Osteocyte (in vitro differentiated cells): ENCODE data around the gene SYT9. TPM values are rescaled to one million over a fixed set of nuclear protein-coding genes. Genes with fewer than 3 reads are reported as not detected.

Experiments
- DNase-seq: peaks from one replicate; pipeline ENCODE4 v3.0.0; 2021; ENCODE audit warnings: mixed read lengths; ENCODE audit not compliant: unreplicated experiment; ENCODE audit errors: extremely low spot score
- H3K27ac Mint-ChIP-seq: one replicate; pipeline ENCODE4 v1.8.0; 2021; ENCODE audit warnings: mild to moderate bottlenecking, mixed read lengths; ENCODE audit not compliant: unreplicated experiment
- H3K27me3 Mint-ChIP-seq: one replicate; pipeline ENCODE4 v1.8.0; 2021; ENCODE audit warnings: mixed read lengths; ENCODE audit not compliant: unreplicated experiment
- H3K36me3 Mint-ChIP-seq: one replicate; pipeline ENCODE4 v1.8.0; 2021; ENCODE audit warnings: mixed read lengths; ENCODE audit not compliant: unreplicated experiment
- H3K4me1 Mint-ChIP-seq: one replicate; pipeline ENCODE4 v1.8.0; 2021; ENCODE audit warnings: mixed read lengths; ENCODE audit not compliant: unreplicated experiment
- H3K4me3 Mint-ChIP-seq: one replicate; pipeline ENCODE4 v1.8.0; 2021; ENCODE audit warnings: mild to moderate bottlenecking, moderate library complexity, mixed read lengths; ENCODE audit not compliant: unreplicated experiment
- H3K9me3 Mint-ChIP-seq: one replicate; pipeline ENCODE4 v1.8.0; 2021; ENCODE audit warnings: mixed read lengths; ENCODE audit not compliant: unreplicated experiment
- CTCF ChIP-seq: fragments of 200-600 bp; sonication (generic); IDR thresholded peaks from 2 replicates; pipeline ENCODE4 v1.5.0; 2021; ENCODE audit warnings: antibody characterized with exemption, mild to moderate bottlenecking, moderate library complexity
- total RNA-seq: library from RNA; stranded (reverse); gene quantifications from 2 replicates; pipeline ENCODE4 v1.2.1, GENCODE V29; 2021

SYT9 gene
- total RNA-seq, 1 donor from 2014 or later, result 0.40 TPM

DNA sequence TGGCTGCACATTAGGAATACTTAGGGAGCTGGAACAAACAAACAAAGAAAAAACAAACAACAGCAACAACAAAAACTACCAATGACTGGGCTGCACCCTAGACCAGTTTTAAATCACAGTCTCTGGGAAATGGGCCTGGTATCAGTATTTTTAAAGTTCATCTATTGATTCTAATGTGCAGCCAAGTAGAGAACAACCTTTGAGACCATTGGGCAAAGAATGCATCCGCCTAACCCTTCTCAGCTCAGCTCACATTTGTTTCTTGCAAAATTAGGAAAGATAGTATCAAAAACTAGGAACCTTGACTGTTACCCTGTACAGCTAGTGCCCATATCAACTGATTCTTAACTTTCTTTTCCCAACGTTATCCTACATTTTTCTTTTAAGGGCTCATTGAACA, 5.2 kb downstream of the SYT9 start:
- peaks cover 46% of the 10 kb centered on the region for H3K27me3 Mint-ChIP-seq
- H3K27ac Mint-ChIP-seq, result no peak overlapping the region
- no peak for TF ChIP-seq CTCF
- no peaks in the 10 kb centered on the region for H3K9me3 Mint-ChIP-seq
- no peak overlapping the region for H3K4me3 Mint-ChIP-seq
- no peak for DNase-seq
- no peaks in the 10 kb centered on the region for H3K36me3 Mint-ChIP-seq
- H3K4me1 Mint-ChIP-seq, result peaks cover 2% of the 10 kb centered on the region

GRCh38 chr11:7257724-7258123, 6.0 kb downstream of the SYT9 start:
- H3K4me3 Mint-ChIP-seq, result no peak overlapping the region
- TF ChIP-seq CTCF, result no peak
- H3K27me3 Mint-ChIP-seq, result peaks cover 44% of the 10 kb centered on the region
- no peaks in the 10 kb centered on the region for H3K9me3 Mint-ChIP-seq
- H3K36me3 Mint-ChIP-seq, result no peaks in the 10 kb centered on the region
- no peak overlapping the region for H3K27ac Mint-ChIP-seq
- H3K4me1 Mint-ChIP-seq, result no peaks in the 10 kb centered on the region
- no peak for DNase-seq

DNA sequence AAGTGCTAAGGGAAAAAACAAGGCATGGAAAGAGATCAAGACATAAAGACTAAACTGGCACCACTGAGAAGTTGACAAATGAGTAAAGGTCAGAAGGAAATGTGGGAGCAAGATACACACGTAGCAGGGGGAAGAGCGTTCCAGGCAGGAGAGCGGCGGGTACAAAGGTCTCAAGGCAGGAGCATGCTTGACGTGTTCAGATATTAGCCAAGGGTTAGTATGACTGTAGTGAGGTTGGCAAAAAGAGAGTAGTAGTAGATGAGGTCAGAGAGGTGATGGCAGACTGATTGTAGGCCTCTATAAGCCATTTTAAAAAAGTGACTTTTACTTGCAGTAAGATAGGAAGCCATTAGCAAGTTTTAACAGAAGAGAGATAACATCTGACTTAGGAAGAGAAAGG, 9.9 kb downstream of the SYT9 start:
- Mint-ChIP-seq H3K4me1 (no peaks in the 10 kb centered on the region), H3K4me3 (no peak overlapping the region), H3K36me3 (no peaks in the 10 kb centered on the region), H3K27ac (no peak overlapping the region), H3K27me3 (peaks cover 18% of the 10 kb centered on the region), H3K9me3 (no peaks in the 10 kb centered on the region)
- no peak for DNase-seq
- TF ChIP-seq CTCF, result no peak

DNA sequence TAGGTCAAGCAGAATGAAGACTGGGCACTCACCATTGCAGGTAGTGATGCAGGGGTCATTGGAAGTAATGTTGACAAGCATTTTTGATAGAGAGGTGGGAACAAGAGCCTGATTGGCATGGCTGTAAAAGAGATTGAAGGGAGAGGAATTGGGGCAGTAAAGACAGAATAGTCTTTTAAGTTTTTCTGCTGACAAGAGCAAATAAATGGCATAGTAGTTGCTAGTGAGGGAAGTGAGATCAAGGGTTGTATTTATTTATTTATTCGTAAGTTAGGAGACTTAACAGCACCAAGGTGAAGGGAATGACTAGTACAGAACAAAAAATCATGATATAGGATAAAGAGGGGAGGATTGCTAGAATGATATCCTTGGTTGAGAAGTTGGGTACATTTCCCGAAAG, 11.0 kb downstream of the SYT9 start:
- Mint-ChIP-seq H3K27ac (no peak overlapping the region), H3K4me1 (no peaks in the 10 kb centered on the region), H3K36me3 (no peaks in the 10 kb centered on the region), H3K9me3 (no peaks in the 10 kb centered on the region), H3K27me3 (peaks cover 20% of the 10 kb centered on the region), H3K4me3 (no peak overlapping the region)
- no peak for DNase-seq
- TF ChIP-seq CTCF, result no peak

- Mint-ChIP-seq H3K36me3 (no peaks in the 10 kb centered on the region), H3K4me1 (no peaks in the 10 kb centered on the region), H3K27me3 (peaks cover 11% of the 10 kb centered on the region), H3K4me3 (no peak overlapping the region), H3K9me3 (no peaks in the 10 kb centered on the region), H3K27ac (no peak overlapping the region)
- no peak for TF ChIP-seq CTCF
- DNase-seq, result no peak
Observed at GRCh38 chr11:7263842-7264241, 12.1 kb downstream of the SYT9 start.
